OCI-LY1 (cell line): ENCODE measurements around the gene LRRC28.

Experiments
- EZH2 ChIP-seq: fragments of 200-600 bp; sonication (generic), shearing (Covaris generic); IDR thresholded peaks from 2 replicates; pipeline ENCODE4 v1.8.0; 2017; ENCODE audit warnings: borderline replicate concordance, mixed run types, mild to moderate bottlenecking, antibody characterized with exemption, low read length, moderate library complexity, mixed read lengths
- TF ChIP-seq, protein P1 (sequence below): fragments of 200-600 bp; sonication (generic), shearing (Covaris generic); IDR thresholded peaks from 2 replicates; pipeline ENCODE4 v1.5.1; 2017; ENCODE audit warnings: mild to moderate bottlenecking, antibody characterized with exemption, low read length, moderate library complexity, mixed read lengths

DNA sequence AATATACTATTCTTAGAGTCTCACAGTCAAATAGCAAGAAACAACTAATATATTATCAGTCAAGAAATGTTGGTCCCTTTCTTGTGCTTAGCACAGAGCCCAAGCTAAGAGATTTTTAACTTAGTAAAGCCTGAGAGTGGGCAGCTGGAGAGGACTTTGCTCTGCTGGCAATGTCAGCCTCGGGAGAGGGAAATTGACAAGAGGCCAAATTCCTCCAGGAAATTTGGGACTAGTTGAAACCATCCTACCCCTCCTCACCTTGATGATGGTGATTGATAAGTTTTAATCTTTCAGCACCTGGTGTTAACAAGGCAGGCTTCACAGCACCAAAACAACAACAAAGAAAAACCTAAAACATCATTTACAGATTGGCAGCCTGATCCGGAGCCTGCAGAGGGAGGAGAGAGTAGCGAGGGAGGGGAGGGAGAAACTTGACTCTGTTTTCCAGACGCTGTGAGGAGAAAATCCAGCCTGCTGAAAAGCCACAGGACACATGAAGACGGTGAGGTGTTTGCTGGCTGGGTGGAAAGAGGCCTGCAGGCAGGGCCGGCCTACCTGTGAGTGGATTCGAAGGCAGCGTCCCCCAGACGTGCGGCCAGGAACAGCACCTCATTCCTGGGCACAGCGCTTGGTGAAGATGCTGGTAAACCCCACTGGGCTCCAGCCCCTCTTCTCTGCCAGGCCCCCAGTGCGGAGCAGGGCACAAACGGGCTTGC is 150.9 kb downstream of the LRRC28 start:
- TF ChIP-seq, protein P1, sequence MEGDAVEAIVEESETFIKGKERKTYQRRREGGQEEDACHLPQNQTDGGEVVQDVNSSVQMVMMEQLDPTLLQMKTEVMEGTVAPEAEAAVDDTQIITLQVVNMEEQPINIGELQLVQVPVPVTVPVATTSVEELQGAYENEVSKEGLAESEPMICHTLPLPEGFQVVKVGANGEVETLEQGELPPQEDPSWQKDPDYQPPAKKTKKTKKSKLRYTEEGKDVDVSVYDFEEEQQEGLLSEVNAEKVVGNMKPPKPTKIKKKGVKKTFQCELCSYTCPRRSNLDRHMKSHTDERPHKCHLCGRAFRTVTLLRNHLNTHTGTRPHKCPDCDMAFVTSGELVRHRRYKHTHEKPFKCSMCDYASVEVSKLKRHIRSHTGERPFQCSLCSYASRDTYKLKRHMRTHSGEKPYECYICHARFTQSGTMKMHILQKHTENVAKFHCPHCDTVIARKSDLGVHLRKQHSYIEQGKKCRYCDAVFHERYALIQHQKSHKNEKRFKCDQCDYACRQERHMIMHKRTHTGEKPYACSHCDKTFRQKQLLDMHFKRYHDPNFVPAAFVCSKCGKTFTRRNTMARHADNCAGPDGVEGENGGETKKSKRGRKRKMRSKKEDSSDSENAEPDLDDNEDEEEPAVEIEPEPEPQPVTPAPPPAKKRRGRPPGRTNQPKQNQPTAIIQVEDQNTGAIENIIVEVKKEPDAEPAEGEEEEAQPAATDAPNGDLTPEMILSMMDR = no peak
- no peak for TF ChIP-seq EZH2
